Measurements from ENCODE around the gene FTCDNL1.

FTCDNL1 gene

DNA sequence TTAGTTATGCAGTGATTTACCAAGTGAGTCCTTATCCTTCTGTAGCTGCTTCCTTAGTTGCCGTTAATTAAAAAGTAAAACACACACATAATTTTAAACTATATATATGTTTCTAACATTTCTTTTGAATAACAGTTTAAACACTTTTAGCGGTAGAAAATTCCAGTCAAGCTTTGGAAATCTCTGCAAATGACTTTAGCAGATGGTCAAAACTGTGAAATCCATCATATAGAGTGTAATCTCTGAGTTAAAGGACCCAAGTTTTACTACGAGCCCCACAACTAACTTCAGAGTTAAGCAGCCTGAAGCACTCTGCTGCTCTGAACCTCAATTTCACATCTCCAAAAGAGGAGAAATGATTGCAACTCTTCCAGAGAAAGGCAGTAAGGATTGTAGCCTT, 96.2 kb downstream of the FTCDNL1 start:
- TF ChIP-seq, protein P1, sequence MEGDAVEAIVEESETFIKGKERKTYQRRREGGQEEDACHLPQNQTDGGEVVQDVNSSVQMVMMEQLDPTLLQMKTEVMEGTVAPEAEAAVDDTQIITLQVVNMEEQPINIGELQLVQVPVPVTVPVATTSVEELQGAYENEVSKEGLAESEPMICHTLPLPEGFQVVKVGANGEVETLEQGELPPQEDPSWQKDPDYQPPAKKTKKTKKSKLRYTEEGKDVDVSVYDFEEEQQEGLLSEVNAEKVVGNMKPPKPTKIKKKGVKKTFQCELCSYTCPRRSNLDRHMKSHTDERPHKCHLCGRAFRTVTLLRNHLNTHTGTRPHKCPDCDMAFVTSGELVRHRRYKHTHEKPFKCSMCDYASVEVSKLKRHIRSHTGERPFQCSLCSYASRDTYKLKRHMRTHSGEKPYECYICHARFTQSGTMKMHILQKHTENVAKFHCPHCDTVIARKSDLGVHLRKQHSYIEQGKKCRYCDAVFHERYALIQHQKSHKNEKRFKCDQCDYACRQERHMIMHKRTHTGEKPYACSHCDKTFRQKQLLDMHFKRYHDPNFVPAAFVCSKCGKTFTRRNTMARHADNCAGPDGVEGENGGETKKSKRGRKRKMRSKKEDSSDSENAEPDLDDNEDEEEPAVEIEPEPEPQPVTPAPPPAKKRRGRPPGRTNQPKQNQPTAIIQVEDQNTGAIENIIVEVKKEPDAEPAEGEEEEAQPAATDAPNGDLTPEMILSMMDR (conservative IDR thresholded peaks at IDR 0.05): no peak
- H3K27ac ChIP-seq: no peak overlapping the region

DNA sequence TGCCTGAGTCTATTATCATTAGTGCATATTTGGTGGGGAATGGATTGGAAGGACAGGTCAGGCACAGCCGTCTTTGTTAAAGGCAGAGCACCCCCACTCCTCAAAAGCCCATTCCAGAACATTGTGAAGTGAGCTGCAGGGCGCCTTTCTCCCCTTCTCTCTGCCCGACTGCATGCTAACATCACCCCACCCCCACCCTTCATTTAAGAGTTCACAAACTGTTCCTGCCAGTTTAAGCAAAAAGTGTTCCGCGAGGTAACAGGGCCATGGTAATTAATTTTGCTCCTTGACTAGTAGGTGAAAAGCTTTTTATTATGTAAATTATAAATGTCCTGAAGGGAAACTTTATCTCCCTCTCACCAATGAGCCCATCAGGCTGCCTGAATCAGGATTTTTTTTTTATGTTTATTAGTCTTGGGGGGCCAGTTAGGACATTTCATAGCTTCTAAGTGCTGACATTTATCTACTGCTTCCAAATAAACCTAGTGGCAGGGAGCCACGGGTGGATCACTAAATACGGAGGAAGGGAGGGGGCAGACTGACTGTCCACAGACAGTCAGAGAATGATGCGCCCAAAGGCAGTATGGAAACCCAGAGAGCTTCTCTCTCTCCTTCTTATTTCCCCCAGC, 99.4 kb downstream of the FTCDNL1 start:
- no peak overlapping the region for H3K27ac ChIP-seq
- TF ChIP-seq, protein P1 (conservative IDR thresholded peaks at IDR 0.05): no peak

DNA sequence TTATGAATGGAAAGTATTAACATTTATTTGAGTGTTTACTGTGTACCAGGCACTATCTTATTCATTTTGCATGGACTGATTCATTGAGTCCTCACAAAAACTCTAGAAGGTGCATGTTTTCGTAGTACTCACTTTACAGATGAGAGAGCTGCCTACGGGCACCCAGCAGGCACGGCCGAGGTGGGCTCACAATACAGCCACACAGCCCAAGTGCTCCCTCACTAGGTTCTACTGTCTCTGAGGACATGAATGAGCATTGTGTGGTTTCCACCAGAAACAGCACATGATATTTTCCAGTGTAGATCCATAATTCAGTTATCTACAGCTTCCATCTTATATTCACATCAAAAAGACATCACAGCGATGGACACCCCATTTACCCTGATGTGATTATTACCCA, 101.4 kb downstream of the FTCDNL1 start:
- no peak overlapping the region for H3K27ac ChIP-seq
- TF ChIP-seq, protein P1 (conservative IDR thresholded peaks at IDR 0.05): no peak

DNA sequence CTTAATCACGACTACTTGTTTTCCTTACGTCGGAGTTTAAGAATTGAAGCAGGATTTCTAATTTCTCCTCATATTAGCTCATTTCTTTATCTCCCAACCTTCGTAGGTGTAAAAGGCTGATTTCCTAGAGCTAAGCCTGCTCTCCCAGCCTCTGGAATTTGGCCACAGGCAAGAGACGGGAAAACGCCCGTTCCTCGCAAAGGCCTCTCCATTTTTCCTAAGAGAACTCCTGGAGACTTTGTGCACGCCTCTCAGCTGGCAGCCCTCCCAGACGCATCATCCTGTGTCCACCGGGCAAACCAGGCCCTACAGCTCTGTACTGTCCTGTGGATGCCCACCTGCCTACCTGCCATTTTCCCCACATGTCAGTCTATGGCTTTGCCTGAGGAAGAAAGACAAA, 106.3 kb downstream of the FTCDNL1 start:
- no peak overlapping the region for H3K27ac ChIP-seq
- TF ChIP-seq, protein P1 (conservative IDR thresholded peaks at IDR 0.05): no peak

DNA sequence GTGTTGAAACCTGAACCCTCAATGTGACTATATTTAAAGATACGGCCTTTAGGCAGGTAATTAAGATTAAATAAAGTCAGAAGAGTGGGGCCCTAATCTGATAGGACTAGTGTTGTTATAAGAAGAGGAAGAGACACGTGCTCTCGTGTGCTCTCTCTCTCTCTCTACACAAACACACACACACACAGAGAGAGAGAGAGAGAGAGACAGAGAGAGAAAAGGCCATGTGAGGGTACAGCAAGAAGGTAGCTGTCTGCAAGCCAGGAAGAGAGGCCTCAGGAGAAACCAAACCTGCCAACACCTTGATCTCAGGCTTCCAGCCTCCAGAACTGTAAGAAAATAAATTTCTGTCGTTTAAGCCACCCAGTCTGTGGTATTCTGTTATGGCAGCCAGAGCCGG, 106.7 kb downstream of the FTCDNL1 start:
- no peak overlapping the region for H3K27ac ChIP-seq
- TF ChIP-seq, protein P1 (conservative IDR thresholded peaks at IDR 0.05): no peak

DNA sequence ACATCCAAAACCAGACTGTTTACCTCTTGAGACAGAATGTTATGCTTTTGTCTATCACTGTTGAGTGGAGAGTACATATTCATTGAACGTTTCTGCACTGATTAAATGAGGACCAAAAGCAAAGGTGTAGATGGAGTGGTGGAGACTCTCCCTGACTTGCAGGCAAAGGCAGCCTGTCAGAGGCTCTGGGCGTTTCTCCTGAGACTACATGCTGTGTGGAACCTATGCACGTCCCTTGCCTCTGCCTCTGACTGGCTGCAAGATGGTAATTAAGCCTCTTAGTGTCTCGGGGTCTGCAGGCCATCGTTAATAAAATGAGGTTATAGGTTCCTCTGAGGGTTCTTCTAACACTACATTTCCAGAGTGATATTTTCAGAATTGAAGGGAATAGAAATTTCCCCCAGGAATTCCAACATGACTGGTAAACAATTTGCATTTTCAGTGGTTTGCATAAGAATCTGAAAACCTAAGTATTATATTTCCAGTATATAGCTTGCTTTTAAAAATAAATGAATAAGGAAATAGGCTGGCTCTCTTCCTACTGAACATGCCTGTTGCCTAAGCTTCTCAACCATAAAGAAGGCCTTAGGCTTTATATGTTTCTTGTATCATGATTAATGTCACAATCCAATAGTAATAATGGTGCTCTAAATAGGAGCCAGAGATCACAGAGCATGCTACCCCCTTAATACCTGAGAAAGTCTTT, 107.4 kb downstream of the FTCDNL1 start:
- no peak overlapping the region for H3K27ac ChIP-seq
- TF ChIP-seq, protein P1 (conservative IDR thresholded peaks at IDR 0.05): no peak

DNA sequence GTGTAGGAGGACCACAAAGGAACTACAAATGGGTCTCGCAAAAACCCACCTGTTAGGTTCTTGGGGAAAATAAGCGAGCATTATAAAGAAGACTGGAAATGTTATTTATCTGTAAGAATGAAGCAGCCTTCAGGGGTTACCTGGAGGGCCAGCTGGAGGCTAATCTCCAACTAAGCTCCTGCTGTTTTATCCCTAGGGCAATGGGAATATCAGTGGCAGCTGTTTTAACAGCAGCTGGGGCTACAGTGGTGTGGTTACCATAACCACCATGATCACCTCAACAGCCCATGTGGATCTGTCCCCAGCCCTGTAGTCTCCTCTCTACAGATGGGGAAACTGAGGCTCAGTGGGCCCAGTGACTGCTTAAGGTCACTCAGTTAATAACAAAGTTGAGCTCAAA, 108.1 kb downstream of the FTCDNL1 start:
- TF ChIP-seq, protein P1 (conservative IDR thresholded peaks at IDR 0.05): no peak
- no peak overlapping the region for H3K27ac ChIP-seq
